Heart left ventricle (tissue), 16 donors: ENCODE measurements around the gene RIC3. TPM values are rescaled to one million over a fixed set of nuclear protein-coding genes. Genes with fewer than 3 reads are reported as not detected.
A peak's percentile ranks its signal among the peaks of the same experiment; 100 is the strongest.

Source experiments
- ATAC-seq, 4 donors: fragments of 200-7000 bp; cut with Tn5 transposase; one replicate each; pipeline ENCODE4 v1.9.1; 2020 to 2022; ENCODE audit warnings: moderate library complexity in 4 of 4, mild to moderate bottlenecking in 3 of 4, moderate number of reproducible peaks in 1 of 4
- DNase-seq, 5 donors: peaks; one replicate each; pipeline ENCODE4 v3.0.0-alpha.2; 2020
- H3K27ac ChIP-seq, 12 donors: fragments of 200-600 bp; sonication (generic) in 4 of 12; one replicate each; pipeline versions ENCODE4 v1.5.0 to v1.8.0; 2016 to 2022; ENCODE audit warnings: mild to moderate bottlenecking in 2 of 12
- H3K27me3 ChIP-seq, 9 donors: fragments of 200-600 bp; sonication (generic) in 2 of 9; one replicate each; pipeline versions ENCODE4 v1.5.1 to v1.8.0; 2016 to 2022; ENCODE audit warnings: mild to moderate bottlenecking in 3 of 9
- H3K36me3 ChIP-seq, 9 donors: fragments of 200-600 bp; sonication (generic) in 2 of 9; one replicate each; pipeline versions ENCODE4 v1.5.0 to v1.8.0; 2018 to 2022; ENCODE audit warnings: mild to moderate bottlenecking in 2 of 9
- H3K4me1 ChIP-seq, 12 donors: fragments of 200-600 bp; sonication (generic) in 4 of 12; one replicate each; pipeline versions ENCODE4 v1.5.0 to v1.8.0; 2016 to 2022; ENCODE audit warnings: mild to moderate bottlenecking in 3 of 12
- H3K4me3 ChIP-seq, 12 donors: fragments of 200-600 bp; sonication (generic) in 4 of 12; one replicate each; pipeline versions ENCODE4 v1.5.0 to v1.8.0; 2017 to 2022; ENCODE audit warnings: mild to moderate bottlenecking in 9 of 12, moderate library complexity in 4 of 12
- H3K9me3 ChIP-seq, 12 donors: fragments of 200-600 bp; sonication (generic) in 4 of 12; one replicate each; pipeline versions ENCODE4 v1.5.0 to v1.8.0; 2016 to 2022; ENCODE audit warnings: mild to moderate bottlenecking in 1 of 12
- POLR2A ChIP-seq, 2 donors: fragments of 450-650 bp; IDR thresholded peaks; one replicate each; pipeline ENCODE4 v1.6.1; 2017; ENCODE audit warnings: antibody characterized with exemption in 2 of 2, mild to moderate bottlenecking in 2 of 2, moderate library complexity in 2 of 2
- WGBS, 4 donors: extraction: QIAGEN DNeasy Blood & Tissue Kit in 2 of 4; methylation state at CpG; one replicate each; pipeline versions ENCODE4 v1.1.5 to v1.1.7; 2013 to 2018; 5-methylcytosine and 5-hydroxymethylcytosine counted together
- intact Hi-C, 10 donors: fragments of 100-400 bp; cut with DNase I; formaldehyde crosslinking; loops; one replicate each; pipeline versions ENCODE4 v1.11.1 to v1.14.2; 2022
- polyA plus RNA-seq, 2 donors: library from polyadenylated mRNA; stranded (reverse); fragments of 200-250 nt; gene quantifications; one replicate each; pipeline ENCODE4 v1.2.3, GENCODE V29; 2013
- total RNA-seq, 9 donors: library from RNA; depleted of rRNA in 2 of 9; stranded (reverse); fragments of >200 nt in 2 of 9; fragmentation: NEBNext Ultra II Directional in 3 of 9; extraction: Animal tissue kit (Norgen Biotek cat#: 25700) in 3 of 9; gene quantifications; one replicate each; pipeline versions ENCODE4 v1.1.0 to v1.2.4, GENCODE V29; 2016 to 2023
- TF ChIP-seq, protein P1 (sequence below), 12 donors: fragments of 200-600 bp; sonication (generic) in 4 of 12; IDR thresholded peaks; one replicate each; pipeline versions ENCODE4 v1.5.0 to v1.8.0; 2018 to 2022; ENCODE audit warnings: antibody characterized with exemption in 12 of 12, mild to moderate bottlenecking in 5 of 12
- donor health status: ischemic (EF 13 %, LVEDD 7.1; RV severe dilation, severe dysfunction).
- donor health status: healthy with polysubstance abuse.
- donor health status: DM: no; HTN: yes; CAD: no.
- donor health status: DM: no; HTN: no; CAD: no.
- donor health status: ischemic (EF 25% LVEDD 6.9; RV normal size, moderate dysfunction).
- donor health status: ischemic (EF 25% LVEDD 5.7; RV mildly dilated, moderate dysfunction).
- donor health status: healthy.
- donor health status: DM: yes; HTN: yes; CAD: no.
- donor health status: ischemic (EF 35%, LVEDD 5.7; RV mildly dilated, moderate dysfunction).
- donor health status: nonischemic (EF 11% LVEDD 7.7; RV severe dilation, severe dysfunction).
- donor health status: DM: yes; HTN: yes; CAD: no.
- donor health status: PGD.
- donor health status: ischemic (EF 29% LVEDD 5.4; RV normal size, mild dysfunction).
- donor health status: nonischemic (EF 23%, LVEDD 6.1; RV moderate dilation, normal function).

RIC3 gene
- total and polyA plus RNA-seq, 11 donors: 3.1 to 16.3 (median 10.0) TPM

DNA sequence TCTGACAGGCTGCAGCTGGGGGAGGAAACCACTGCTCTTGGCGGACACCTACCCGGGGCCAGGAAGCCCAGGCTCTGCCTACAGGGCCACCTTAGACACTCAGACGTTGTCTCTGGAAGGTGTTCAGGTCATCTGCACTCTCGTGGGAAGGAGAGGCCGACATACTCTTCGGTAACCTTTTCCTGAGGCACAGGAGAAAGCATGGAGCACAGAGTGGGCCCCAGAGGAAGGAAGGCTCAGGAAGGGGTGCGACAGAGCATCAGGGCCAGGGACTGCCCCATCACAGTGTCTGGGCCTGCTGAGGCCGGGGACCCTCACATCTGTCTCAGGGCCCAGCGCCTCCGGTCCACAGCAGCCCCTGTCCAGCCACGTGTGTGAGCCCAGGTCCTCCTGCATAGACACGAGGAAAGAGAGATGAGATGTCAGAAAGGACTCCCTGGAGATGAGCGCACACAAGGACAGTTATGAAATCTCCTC is 106.0 kb downstream of the RIC3 start:
- 58 to 67% (median 60%) methylated on average over 12 to 13 of the region's 13 CpGs for WGBS, 4 donors
- ATAC-seq (peak in 1 of 4 donors; percentile 6), DNase-seq (no peak)
- no peak overlapping the region for H3K4me3 ChIP-seq
- H3K27ac ChIP-seq: peak overlapping the region in 11 of 12 donors; percentile 56 to 85 (median 73)
- no peaks in the 10 kb centered on the region for H3K9me3 ChIP-seq
- H3K27me3 ChIP-seq: no peaks in the 10 kb centered on the region
- H3K4me1 ChIP-seq: peaks cover 0 to 72% (median 46%) of the 10 kb centered on the region in 12 donors
- no peaks in the 10 kb centered on the region for H3K36me3 ChIP-seq
- intact Hi-C loops: no loop called here
- no peak for TF ChIP-seq POLR2A (IDR thresholded peaks at IDR 0.05)
- TF ChIP-seq, protein P1, sequence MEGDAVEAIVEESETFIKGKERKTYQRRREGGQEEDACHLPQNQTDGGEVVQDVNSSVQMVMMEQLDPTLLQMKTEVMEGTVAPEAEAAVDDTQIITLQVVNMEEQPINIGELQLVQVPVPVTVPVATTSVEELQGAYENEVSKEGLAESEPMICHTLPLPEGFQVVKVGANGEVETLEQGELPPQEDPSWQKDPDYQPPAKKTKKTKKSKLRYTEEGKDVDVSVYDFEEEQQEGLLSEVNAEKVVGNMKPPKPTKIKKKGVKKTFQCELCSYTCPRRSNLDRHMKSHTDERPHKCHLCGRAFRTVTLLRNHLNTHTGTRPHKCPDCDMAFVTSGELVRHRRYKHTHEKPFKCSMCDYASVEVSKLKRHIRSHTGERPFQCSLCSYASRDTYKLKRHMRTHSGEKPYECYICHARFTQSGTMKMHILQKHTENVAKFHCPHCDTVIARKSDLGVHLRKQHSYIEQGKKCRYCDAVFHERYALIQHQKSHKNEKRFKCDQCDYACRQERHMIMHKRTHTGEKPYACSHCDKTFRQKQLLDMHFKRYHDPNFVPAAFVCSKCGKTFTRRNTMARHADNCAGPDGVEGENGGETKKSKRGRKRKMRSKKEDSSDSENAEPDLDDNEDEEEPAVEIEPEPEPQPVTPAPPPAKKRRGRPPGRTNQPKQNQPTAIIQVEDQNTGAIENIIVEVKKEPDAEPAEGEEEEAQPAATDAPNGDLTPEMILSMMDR (IDR thresholded peaks at IDR 0.05): no peak

DNA sequence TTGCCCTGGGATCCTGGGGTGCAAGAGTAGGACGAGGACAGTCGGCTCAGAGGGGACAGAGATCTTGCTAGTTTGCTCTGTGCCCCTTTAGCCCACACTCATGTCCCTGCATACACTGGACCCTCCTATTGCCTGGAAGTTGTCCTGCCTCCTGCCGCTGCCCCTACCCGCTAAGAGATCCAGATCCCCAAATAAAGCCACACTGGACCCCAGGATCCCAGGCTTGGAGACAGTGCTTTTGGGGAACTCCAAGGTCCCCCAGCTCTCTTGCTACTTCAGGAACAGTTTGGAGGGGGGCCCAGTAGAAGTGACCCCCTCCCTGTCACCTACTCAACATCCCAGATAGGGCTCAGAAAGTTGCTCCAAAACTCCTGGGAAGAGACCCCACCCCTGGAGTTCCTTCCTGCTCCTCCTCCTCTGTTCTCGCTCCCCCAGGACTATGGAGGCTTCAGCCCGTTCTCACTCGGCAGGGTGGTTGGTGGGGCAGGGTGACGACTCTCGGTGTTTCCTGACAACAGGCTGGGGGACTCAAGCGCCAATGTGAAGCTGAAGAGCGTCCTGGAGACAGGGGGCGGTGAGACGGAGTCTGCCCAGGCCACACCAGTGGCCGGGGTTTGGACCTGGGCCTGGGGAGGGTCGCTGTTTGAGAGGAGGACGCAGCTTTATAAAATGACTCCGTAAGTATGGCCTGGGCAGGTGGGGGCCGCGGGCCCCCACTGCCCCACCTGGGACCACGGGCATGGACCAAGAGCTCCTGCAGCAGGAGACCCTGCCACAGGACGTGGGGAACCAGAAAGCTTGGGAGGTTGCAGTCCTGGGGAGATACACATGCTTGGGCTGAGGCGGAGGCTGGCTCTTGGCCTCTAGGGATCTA is 107.0 kb downstream of the RIC3 start:
- no peak for DNase-seq
- H3K36me3 ChIP-seq: no peaks in the 10 kb centered on the region
- H3K27me3 ChIP-seq: no peaks in the 10 kb centered on the region
- peak overlapping the region in 4 of 12 donors; percentile 67 to 85 (median 78) for H3K27ac ChIP-seq
- no peak for ATAC-seq
- 88 to 97% (median 90%) methylated on average over 17 to 22 of the region's 22 CpGs for WGBS, 4 donors
- no peak for TF ChIP-seq POLR2A (IDR thresholded peaks at IDR 0.05)
- TF ChIP-seq, protein P1 (IDR thresholded peaks at IDR 0.05): no peak
- H3K9me3 ChIP-seq: no peaks in the 10 kb centered on the region
- intact Hi-C loops: no loop called here
- H3K4me1 ChIP-seq: peaks cover 0 to 68% (median 42%) of the 10 kb centered on the region in 12 donors
- no peak overlapping the region for H3K4me3 ChIP-seq

DNA sequence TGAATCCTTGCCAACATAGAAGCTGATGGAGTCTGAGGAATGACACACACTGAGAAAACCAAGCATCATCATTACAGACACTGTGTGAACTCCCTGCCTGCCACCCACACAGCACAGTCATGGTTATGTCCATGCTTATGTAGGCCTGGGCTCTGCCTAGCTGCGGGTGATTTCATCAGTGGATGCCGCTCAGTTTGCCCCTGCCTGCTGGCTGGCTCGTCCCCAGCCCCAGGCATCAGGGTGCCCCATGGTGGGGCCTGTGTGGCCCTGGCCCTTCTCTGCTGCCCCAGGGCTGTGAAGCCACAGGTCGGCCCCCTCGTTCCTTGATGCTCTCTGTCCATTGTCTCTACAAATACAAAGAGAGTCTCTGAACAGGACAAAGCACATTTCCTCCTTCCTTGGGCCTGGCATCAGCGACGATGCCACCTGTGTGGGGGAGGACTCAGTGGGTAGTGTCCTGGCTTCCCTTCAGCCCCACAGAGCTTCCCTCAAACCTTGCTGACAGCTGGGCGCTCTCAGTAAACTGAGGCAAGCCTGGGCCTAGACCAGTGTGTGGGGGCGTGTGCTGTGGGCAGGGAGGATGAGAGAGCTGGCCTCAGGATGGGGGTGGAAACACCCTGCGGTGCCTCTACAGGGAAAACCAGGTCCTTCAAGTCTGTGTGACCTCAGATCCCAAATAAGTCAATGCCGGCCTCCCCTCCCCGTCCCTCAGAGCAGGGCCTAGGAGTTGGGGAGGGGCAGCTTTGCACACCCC is 107.8 kb downstream of the RIC3 start:
- WGBS, 4 donors: 87 to 89% (median 89%) methylated on average over 9 to 12 of the region's 12 CpGs
- H3K9me3 ChIP-seq: no peaks in the 10 kb centered on the region
- DNase-seq (no peak), ATAC-seq (no peak)
- H3K4me1 ChIP-seq: peaks cover 0 to 62% (median 38%) of the 10 kb centered on the region in 12 donors
- H3K27ac ChIP-seq: peak overlapping the region in 2 of 12 donors; percentile 3 to 85
- no peaks in the 10 kb centered on the region for H3K36me3 ChIP-seq
- TF ChIP-seq, protein P1 (IDR thresholded peaks at IDR 0.05): no peak
- no peak for TF ChIP-seq POLR2A (IDR thresholded peaks at IDR 0.05)
- no peaks in the 10 kb centered on the region for H3K27me3 ChIP-seq
- intact Hi-C loops: no loop called here
- no peak overlapping the region for H3K4me3 ChIP-seq
